ENCODE data around the gene ZFHX3. TPM values are rescaled to one million over a fixed set of nuclear protein-coding genes. Genes with fewer than 3 reads are reported as not detected.
A peak's percentile ranks its signal among the peaks of the same experiment; 100 is the strongest.
"Not testable (repeated sequence)": the region's sequence is repeated elsewhere in the genome, so short reads cannot be mapped to it uniquely, and the experiment has no call there.

Gene ZFHX3
- total RNA-seq, 1 experiment from 2014 or later = 13.6 TPM

GRCh38 chr16:73076324-73076810 lies 28.4 kb upstream of the ZFHX3 start:
- Mint-ChIP-seq H3K27me3 (ENCODE audit: unreplicated experiment) (peaks cover 38% of the 10 kb centered on the region), H3K27ac (ENCODE audit: unreplicated experiment) (no peak overlapping the region), H3K9me3 (ENCODE audit: low read depth, unreplicated experiment) (no peaks in the 10 kb centered on the region), H3K4me3 (ENCODE audit: low read depth, unreplicated experiment) (no peak overlapping the region), H3K4me1 (ENCODE audit: low read depth, unreplicated experiment) (peaks cover 6% of the 10 kb centered on the region), H3K36me3 (ENCODE audit: insufficient read depth, unreplicated experiment) (peaks cover 3% of the 10 kb centered on the region)
- no peak for DNase-seq
- no peak for TF ChIP-seq CTCF (IDR thresholded peaks at IDR 0.05; ENCODE audit: unreplicated experiment)
- intact Hi-C loops (cut with micrococcal nuclease; ENCODE audit: unreplicated experiment) = no loop called here
- no TSS peak for BruUV-seq (replicated peaks)
- CTCF ChIA-PET = no interaction called here

GRCh38 chr16:73074382-73074781 lies 26.5 kb upstream of the ZFHX3 start:
- no peak overlapping the region for H3K4me3 Mint-ChIP-seq (ENCODE audit: low read depth, unreplicated experiment)

GRCh38 chr16:73072051-73072450 lies 24.1 kb upstream of the ZFHX3 start:
- Mint-ChIP-seq H3K36me3 (ENCODE audit: insufficient read depth, unreplicated experiment) (peaks cover 28% of the 10 kb centered on the region), H3K4me1 (ENCODE audit: low read depth, unreplicated experiment) (peaks cover 44% of the 10 kb centered on the region), H3K27ac (ENCODE audit: unreplicated experiment) (peak overlapping the region; percentile 43)
- BruUV-seq (replicated peaks); H3K27me3 Mint-ChIP-seq (ENCODE audit: unreplicated experiment); H3K9me3 Mint-ChIP-seq (ENCODE audit: low read depth, unreplicated experiment); H3K4me3 Mint-ChIP-seq (ENCODE audit: low read depth, unreplicated experiment); intact Hi-C loops (cut with micrococcal nuclease; ENCODE audit: unreplicated experiment); DNase-seq: not testable (repeated sequence)
- CTCF ChIA-PET = interaction anchor here (0.7 kb wide), 1 partner anchor 145 kb away, joined by 3 read pairs; no protein-coding TSS in a partner anchor

More at GRCh38 chr16:73074382-73074781, 26.5 kb upstream of the ZFHX3 start:
- Mint-ChIP-seq H3K4me1 (ENCODE audit: low read depth, unreplicated experiment) (peaks cover 26% of the 10 kb centered on the region), H3K27me3 (ENCODE audit: unreplicated experiment) (peaks cover 23% of the 10 kb centered on the region), H3K9me3 (ENCODE audit: low read depth, unreplicated experiment) (no peaks in the 10 kb centered on the region), H3K36me3 (ENCODE audit: insufficient read depth, unreplicated experiment) (peaks cover 18% of the 10 kb centered on the region), H3K27ac (ENCODE audit: unreplicated experiment) (no peak overlapping the region)
- BruUV-seq (replicated peaks) = no TSS peak
- intact Hi-C loops (cut with micrococcal nuclease; ENCODE audit: unreplicated experiment) = no loop called here
- no peak for DNase-seq
- no peak for TF ChIP-seq CTCF (IDR thresholded peaks at IDR 0.05; ENCODE audit: unreplicated experiment)
- CTCF ChIA-PET = no interaction called here

- no peak for TF ChIP-seq CTCF (IDR thresholded peaks at IDR 0.05; ENCODE audit: unreplicated experiment)
- Mint-ChIP-seq H3K9me3 (ENCODE audit: low read depth, unreplicated experiment) (no peaks in the 10 kb centered on the region), H3K27me3 (ENCODE audit: unreplicated experiment) (peaks cover 5% of the 10 kb centered on the region), H3K4me3 (ENCODE audit: low read depth, unreplicated experiment) (peak overlapping the region; percentile 62), H3K36me3 (ENCODE audit: insufficient read depth, unreplicated experiment) (peaks cover 28% of the 10 kb centered on the region), H3K27ac (ENCODE audit: unreplicated experiment) (peak overlapping the region; percentile 43), H3K4me1 (ENCODE audit: low read depth, unreplicated experiment) (peaks cover 44% of the 10 kb centered on the region)
- intact Hi-C loops (cut with micrococcal nuclease; ENCODE audit: unreplicated experiment) = no loop called here
- no TSS peak for BruUV-seq (replicated peaks)
- CTCF ChIA-PET = interaction anchor here (0.5 to 0.9 kb wide), 5 partner anchors 16 to 831 kb away, joined by 3 to 5 read pairs (median 3); no protein-coding TSS in a partner anchor
- DNase-seq = peak; percentile 56
Measured at GRCh38 chr16:73071131-73071940, 23.4 kb upstream of the ZFHX3 start.
